A549 (cell line): ENCODE data around the gene PHKB. TPM values are rescaled to one million over a fixed set of nuclear protein-coding genes. Genes with fewer than 3 reads are reported as not detected.

Source experiments
- ATAC-seq, 2 experiments: fragments of 200-7000 bp in 1 of 2; fragments of >200 bp in 1 of 2; cut with Nextera tagmentation in 1 of 2; cut with Tn5 transposase in 1 of 2; 3 replicates each; pipeline versions ENCODE4 v1.8.0 to v1.9.1; 2018 to 2020; ENCODE audit warnings: mild to moderate bottlenecking in 1 of 2, moderate library complexity in 1 of 2
- CTCF ChIA-PET: fragments of 300-600 bp; sonication (Branson Sonifier 250); formaldehyde crosslinking; extraction: SDS; loops from one replicate; lab custom pipeline; 2021; ENCODE audit warnings: antibody characterized with exemption, inconsistent platforms; lab: Yijun Ruan, JAX
- POLR2A ChIA-PET: fragments of 350-600 bp; formaldehyde crosslinking; extraction: SDS; loops from one replicate; lab custom pipeline; 2021; ENCODE audit warnings: antibody characterized with exemption, inconsistent platforms; lab: Yijun Ruan, JAX
- DNase-seq, 2 experiments: peaks; one replicate each; pipeline versions ENCODE4 v3.0.0 to v3.0.0-alpha.2; 2011 to 2016; ENCODE audit warnings: low read depth in 1 of 2, low spot score in 1 of 2
- FAIRE-seq: peaks from 2 replicates; lab custom pipeline; 2011; peaks lifted over from hg19 to GRCh38; lab: Jason Lieb, UNC
- H3K27ac ChIP-seq, 2 experiments: fragments of >200 bp; sonication (Bioruptor Twin); formaldehyde crosslinking; 3 replicates each; pipeline ENCODE4 v1.5.1; 2016 to 2017
- H3K4me1 ChIP-seq: fragments of >200 bp; sonication (Bioruptor Twin); formaldehyde crosslinking; 3 replicates; pipeline ENCODE4 v1.6.1; 2016
- H3K4me2 ChIP-seq: fragments of >200 bp; sonication (Bioruptor Twin); formaldehyde crosslinking; 3 replicates; pipeline ENCODE4 v1.6.1; 2016
- H3K4me3 ChIP-seq: fragments of >200 bp; sonication (Bioruptor Twin); formaldehyde crosslinking; 3 replicates; pipeline ENCODE4 v1.5.1; 2016
- H3K9me3 ChIP-seq: fragments of >200 bp; sonication (Bioruptor Twin); formaldehyde crosslinking; 3 replicates; pipeline ENCODE4 v1.6.1; 2016
- CBX2 ChIP-seq: fragments of 200-600 bp; sonication (generic); IDR thresholded peaks from 2 replicates; pipeline ENCODE4 v1.6.1; 2016; ENCODE audit warnings: low read depth, mild to moderate bottlenecking, borderline replicate concordance
- CEBPB ChIP-seq, 2 experiments: fragments of >200 bp in 1 of 2; sonication (Bioruptor Twin) in 1 of 2; formaldehyde crosslinking in 1 of 2; IDR thresholded peaks; 2 replicates each; pipeline ENCODE4 v1.6.1; 2012 to 2016
- CHD2 ChIP-seq: fragments of 150-350 bp; IDR thresholded peaks from 2 replicates; pipeline ENCODE4 v1.6.1; 2014; ENCODE audit warnings: low read length; ENCODE audit not compliant: partially characterized antibody
- CHD4 ChIP-seq: fragments of 200-600 bp; sonication (generic); IDR thresholded peaks from 2 replicates; pipeline ENCODE4 v1.6.1; 2016; ENCODE audit warnings: antibody characterized with exemption, mild to moderate bottlenecking, borderline replicate concordance
- EHF ChIP-seq: fragments of 250-450 bp; sonication (Bioruptor Pico); IDR thresholded peaks from 2 replicates; pipeline ENCODE4 v1.5.0; 2020; ENCODE audit warnings: mild to moderate bottlenecking
- EHMT2 ChIP-seq: fragments of 200-600 bp; sonication (generic); IDR thresholded peaks from 2 replicates; pipeline ENCODE4 v1.6.1; 2016; ENCODE audit warnings: antibody characterized with exemption, low read depth, mild to moderate bottlenecking, moderate library complexity
- EP300 ChIP-seq, 2 experiments: fragments of >200 bp; sonication (Bioruptor Twin); formaldehyde crosslinking; IDR thresholded peaks; 2 replicates in 1 of 2; 3 replicates in 1 of 2; pipeline ENCODE4 v1.6.1; 2016 to 2017
- FOSB ChIP-seq: fragments of 250-450 bp; sonication (Bioruptor Pico); IDR thresholded peaks from 2 replicates; pipeline ENCODE4 v1.5.0; 2020; ENCODE audit warnings: mild to moderate bottlenecking, moderate library complexity
- HDAC2 ChIP-seq: fragments of 200-600 bp; sonication (generic); IDR thresholded peaks from 2 replicates; pipeline ENCODE4 v1.6.1; 2016
- HES2 ChIP-seq: fragments of >200 bp; sonication (Bioruptor Twin); formaldehyde crosslinking; IDR thresholded peaks from 2 replicates; pipeline ENCODE4 v1.6.1; 2016
- HEYL ChIP-seq: fragments of 250-450 bp; sonication (Bioruptor Pico); IDR thresholded peaks from 2 replicates; pipeline ENCODE4 v1.8.0; 2021; ENCODE audit warnings: mild to moderate bottlenecking, moderate library complexity
- HMGXB4 ChIP-seq: fragments of 250-450 bp; sonication (Bioruptor Pico); IDR thresholded peaks from 2 replicates; pipeline ENCODE4 v1.5.0; 2021; ENCODE audit warnings: mild to moderate bottlenecking, moderate library complexity, borderline replicate concordance
- HOXA7 ChIP-seq: fragments of 250-450 bp; sonication (Bioruptor Pico); IDR thresholded peaks from 2 replicates; pipeline ENCODE4 v1.5.0; 2020; ENCODE audit warnings: mild to moderate bottlenecking, moderate library complexity
- HOXB13 ChIP-seq: fragments of 250-450 bp; sonication (Bioruptor Pico); IDR thresholded peaks from 2 replicates; pipeline ENCODE4 v1.5.0; 2020; ENCODE audit warnings: low read depth, mild to moderate bottlenecking, moderate library complexity
- KDM1A ChIP-seq: fragments of 200-600 bp; sonication (generic); IDR thresholded peaks from 2 replicates; pipeline ENCODE4 v1.6.1; 2016; ENCODE audit warnings: low read depth, mild to moderate bottlenecking
- NFE2L2 ChIP-seq: fragments of 150-350 bp; conservative IDR thresholded peaks from 2 replicates; pipeline ENCODE4 v1.6.1; 2014; ENCODE audit warnings: low read length
- NPAS2 ChIP-seq: fragments of 250-450 bp; sonication (Bioruptor Pico); IDR thresholded peaks from 2 replicates; pipeline ENCODE4 v1.8.0; 2022; ENCODE audit warnings: mild to moderate bottlenecking, moderate library complexity, borderline replicate concordance
- PBX3 ChIP-seq: IDR thresholded peaks from 2 replicates; pipeline ENCODE4 v1.6.1; 2012
- POLR2AphosphoS2 ChIP-seq: conservative IDR thresholded peaks from 2 replicates; pipeline ENCODE4 v1.6.1; 2012; ENCODE audit warnings: low read length, improper control_type of control experiment, inconsistent platforms
- RAD21 ChIP-seq, 2 experiments: fragments of >200 bp in 1 of 2; sonication (Bioruptor Twin) in 1 of 2; formaldehyde crosslinking in 1 of 2; IDR thresholded peaks in 1 of 2; conservative IDR thresholded peaks in 1 of 2; 2 replicates in 1 of 2; 3 replicates in 1 of 2; pipeline ENCODE4 v1.6.1; 2012 to 2018; ENCODE audit warnings: inconsistent platforms in 1 of 2
- RCOR1 ChIP-seq: fragments of 150-350 bp; IDR thresholded peaks from 2 replicates; pipeline ENCODE4 v1.6.1; 2014; ENCODE audit warnings: antibody characterized with exemption, low read length, low read depth
- REST ChIP-seq: fragments of 200-600 bp; sonication (generic); IDR thresholded peaks from 2 replicates; pipeline ENCODE4 v1.6.1; 2016; ENCODE audit warnings: antibody characterized with exemption, mild to moderate bottlenecking, moderate library complexity
- RNF2 ChIP-seq: fragments of 200-600 bp; sonication (generic); IDR thresholded peaks from 2 replicates; pipeline ENCODE4 v1.6.1; 2016; ENCODE audit warnings: low read depth, mild to moderate bottlenecking, antibody characterized with exemption, moderate library complexity, borderline replicate concordance
- SREBF2 ChIP-seq: fragments of 450-650 bp; IDR thresholded peaks from 2 replicates; pipeline ENCODE4 v1.6.1; 2014; ENCODE audit warnings: mild to moderate bottlenecking, moderate library complexity
- TFCP2L1 ChIP-seq: fragments of 250-450 bp; sonication (Bioruptor Pico); IDR thresholded peaks from 2 replicates; pipeline ENCODE4 v1.5.0; 2021; ENCODE audit warnings: mild to moderate bottlenecking
- ZC3H11A ChIP-seq: fragments of 450-650 bp; IDR thresholded peaks from 2 replicates; pipeline ENCODE4 v1.6.1; 2014; ENCODE audit warnings: antibody characterized with exemption, mild to moderate bottlenecking
- ZFP36 ChIP-seq: fragments of 450-650 bp; IDR thresholded peaks from 2 replicates; pipeline ENCODE4 v1.6.1; 2014; ENCODE audit warnings: borderline replicate concordance; ENCODE audit not compliant: partially characterized antibody
- WGBS: methylation state at CpG from one replicate; pipeline ENCODE4 v1.1.6; 2017; ENCODE audit errors: missing lambda C conversion rate; 5-methylcytosine and 5-hydroxymethylcytosine counted together
- polyA plus RNA-seq, 4 experiments: library from polyadenylated mRNA; depleted of rRNA in 3 of 4; stranded (reverse); fragments of >200 nt; fragmentation: RNase III in 1 of 4; extraction: RNeasy Plus Mini Kit Qiagen cat#74134 plus additional on column Dnase treatment in 1 of 4; gene quantifications; 2 replicates in 3 of 4; 3 replicates in 1 of 4; pipeline ENCODE4 v1.2.3, GENCODE V29; 2011 to 2017

Gene PHKB
- polyA plus RNA-seq, 2 of the 4 experiments (the other 2 are of a cell fraction): 33.2 to 96.8 TPM

- ATAC-seq (no peak), FAIRE-seq (no peak), DNase-seq (no peak)
- Histone ChIP-seq H3K9me3 (peaks cover 6% of the 10 kb centered on the region; the same call in 1 of the 3 replicates), H3K4me3 (no peak overlapping the region), H3K4me1 (peaks cover 4% of the 10 kb centered on the region; the same call in 1 of the 3 replicates), H3K27ac (no peak overlapping the region), H3K4me2 (no peak overlapping the region)
- ChIA-PET POLR2A (no interaction called here), CTCF (interaction anchor here (0.8 kb wide), 1 partner anchor 17 kb away, joined by 3 read pairs; no protein-coding TSS in a partner anchor)
- TF ChIP-seq PBX3: no peak
- TF ChIP-seq HOXA7 (CRISPR knock-in tag): no peak
- TF ChIP-seq ZFP36: no peak
- no peak for TF ChIP-seq EHMT2
- TF ChIP-seq CHD2: no peak
- TF ChIP-seq ZC3H11A: no peak
- TF ChIP-seq CBX2: no peak
- no peak for TF ChIP-seq RNF2
- TF ChIP-seq CEBPB (IDR thresholded peaks at IDR 0.05): no peak
- TF ChIP-seq KDM1A: no peak
- no peak for TF ChIP-seq NPAS2 (CRISPR knock-in tag)
- no peak for TF ChIP-seq NFE2L2
- TF ChIP-seq HDAC2: no peak
- TF ChIP-seq CHD4: no peak
- no peak for TF ChIP-seq HOXB13 (CRISPR knock-in tag)
- TF ChIP-seq RAD21 (conservative IDR thresholded peaks at IDR 0.05 in 1 of 2, IDR thresholded peaks at IDR 0.05 in 1 of 2): no peak
- no peak for TF ChIP-seq HMGXB4 (CRISPR knock-in tag)
- TF ChIP-seq TFCP2L1 (CRISPR knock-in tag): no peak
- WGBS: 88% methylated on average over 10 of the region's 10 CpGs
Observed at GRCh38 chr16:47492428-47493377, 31.6 kb downstream of the PHKB start.

- ChIA-PET CTCF (interaction anchor here (0.8 kb wide), 1 partner anchor 16 kb away, joined by 3 read pairs; no protein-coding TSS in a partner anchor), POLR2A (no interaction called here)
- Histone ChIP-seq H3K27ac (no peak overlapping the region), H3K4me2 (no peak overlapping the region), H3K4me3 (no peak overlapping the region), H3K9me3 (peaks cover 4% of the 10 kb centered on the region; the same call in 1 of the 3 replicates), H3K4me1 (peaks cover 4% of the 10 kb centered on the region; the same call in 1 of the 3 replicates)
- TF ChIP-seq EP300 (IDR thresholded peaks at IDR 0.05) (no peak), KDM1A (no peak), RNF2 (no peak), HEYL (CRISPR knock-in tag) (no peak), FOSB (CRISPR knock-in tag) (no peak), HES2 (no peak), POLR2AphosphoS2 (no peak), SREBF2 (no peak), HDAC2 (no peak), EHF (no peak), REST (no peak), RCOR1 (no peak)
- no peak for ATAC-seq
- no peak for FAIRE-seq
- 91% methylated on average over 9 of the region's 9 CpGs for WGBS
- no peak for DNase-seq
Observed at GRCh38 chr16:47493381-47494337, 32.5 kb downstream of the PHKB start.
